Liver (tissue), 9 donors: ENCODE measurements around the gene PDE2A. TPM values are rescaled to one million over a fixed set of nuclear protein-coding genes. Genes with fewer than 3 reads are reported as not detected.

Experiments used
- DNase-seq: peaks from one replicate; pipeline ENCODE4 v3.0.0-alpha.2; 2017; ENCODE audit warnings: low spot score
- H3K27ac ChIP-seq, 2 donors: one replicate each; pipeline ENCODE4 v1.7.0; 2013; ENCODE audit warnings: inconsistent platforms in 2 of 2, low read length in 2 of 2, control low read depth in 1 of 2, low read depth in 1 of 2, mild to moderate bottlenecking in 1 of 2
- H3K27me3 ChIP-seq, 4 donors: one replicate each; pipeline versions ENCODE4 v1.6.1 to v1.7.0; 2013; ENCODE audit warnings: low read length in 3 of 4, inconsistent platforms in 1 of 4, mild to moderate bottlenecking in 1 of 4, moderate library complexity in 1 of 4; ENCODE audit not compliant: control insufficient read depth in 4 of 4, insufficient read depth in 4 of 4
- H3K36me3 ChIP-seq, 4 donors: one replicate each; pipeline versions ENCODE4 v1.6.1 to v1.7.0; 2013; ENCODE audit warnings: low read length in 3 of 4, mild to moderate bottlenecking in 3 of 4, low read depth in 1 of 4, moderate library complexity in 1 of 4; ENCODE audit not compliant: control insufficient read depth in 4 of 4, insufficient read depth in 3 of 4
- H3K4me1 ChIP-seq, 4 donors: one replicate each; pipeline versions ENCODE4 v1.6.1 to v1.7.0; 2013; ENCODE audit warnings: low read length in 3 of 4, mild to moderate bottlenecking in 3 of 4, moderate library complexity in 1 of 4; ENCODE audit not compliant: control insufficient read depth in 4 of 4, insufficient read depth in 4 of 4
- H3K4me3 ChIP-seq, 3 donors: one replicate each; pipeline versions ENCODE4 v1.6.1 to v1.7.0; 2013; ENCODE audit warnings: low read length in 3 of 3, control low read depth in 1 of 3, low read depth in 1 of 3, mild to moderate bottlenecking in 1 of 3
- H3K9ac ChIP-seq, 2 donors: one replicate each; pipeline ENCODE4 v1.7.0; 2013; ENCODE audit warnings: low read length in 2 of 2, mild to moderate bottlenecking in 2 of 2, moderate library complexity in 2 of 2, control low read depth in 1 of 2, low read depth in 1 of 2
- H3K9me3 ChIP-seq, 4 donors: one replicate each; pipeline versions ENCODE4 v1.6.1 to v1.7.0; 2013; ENCODE audit warnings: low read length in 3 of 4; ENCODE audit not compliant: control insufficient read depth in 4 of 4
- EGR1 ChIP-seq, 2 donors: IDR thresholded peaks; 2 replicates each; pipeline ENCODE4 v1.6.1; 2016 to 2018; ENCODE audit warnings: antibody characterized with exemption in 2 of 2, low read depth in 2 of 2
- FOXA2 ChIP-seq: IDR thresholded peaks from 2 replicates; pipeline ENCODE4 v1.6.1; 2016; ENCODE audit warnings: antibody characterized with exemption
- GABPA ChIP-seq, 2 donors: IDR thresholded peaks in 1 of 2; conservative IDR thresholded peaks in 1 of 2; 2 replicates each; pipeline ENCODE4 v1.6.1; 2016; ENCODE audit warnings: antibody characterized with exemption in 2 of 2, mild to moderate bottlenecking in 1 of 2, moderate library complexity in 1 of 2
- HNF4A ChIP-seq, 2 donors: conservative IDR thresholded peaks; 2 replicates each; pipeline ENCODE4 v1.6.1; 2016; ENCODE audit warnings: antibody characterized with exemption in 2 of 2, mild to moderate bottlenecking in 2 of 2
- HNF4G ChIP-seq: IDR thresholded peaks from 2 replicates; pipeline ENCODE4 v1.6.1; 2016; ENCODE audit warnings: antibody characterized with exemption
- NR2F2 ChIP-seq: IDR thresholded peaks from 2 replicates; pipeline ENCODE4 v1.6.1; 2016; ENCODE audit warnings: antibody characterized with exemption
- RAD21 ChIP-seq, 2 donors: IDR thresholded peaks; 2 replicates each; pipeline ENCODE4 v1.6.1; 2016; ENCODE audit warnings: antibody characterized with exemption in 2 of 2, mild to moderate bottlenecking in 2 of 2
- RXRA ChIP-seq, 2 donors: IDR thresholded peaks; 2 replicates each; pipeline ENCODE4 v1.6.1; 2017 to 2018; ENCODE audit warnings: antibody characterized with exemption in 2 of 2, mild to moderate bottlenecking in 1 of 2
- SP1 ChIP-seq: IDR thresholded peaks from 2 replicates; pipeline ENCODE4 v1.6.1; 2018; ENCODE audit warnings: antibody characterized with exemption, mild to moderate bottlenecking
- YY1 ChIP-seq: IDR thresholded peaks from 2 replicates; pipeline ENCODE4 v1.6.1; 2016; ENCODE audit warnings: antibody characterized with exemption, mild to moderate bottlenecking
- ZBTB33 ChIP-seq: IDR thresholded peaks from 2 replicates; pipeline ENCODE4 v1.6.1; 2016; ENCODE audit warnings: antibody characterized with exemption
- WGBS: extraction: QIAGEN DNeasy Blood & Tissue Kit; methylation state at CpG from one replicate; pipeline ENCODE4 v1.1.7; 2013; 5-methylcytosine and 5-hydroxymethylcytosine counted together
- polyA plus RNA-seq, 2 donors: library from polyadenylated mRNA; stranded (reverse) in 1 of 2; unstranded in 1 of 2; fragments of 200-250 nt in 1 of 2; fragments of >200 nt in 1 of 2; fragmentation: Nextera tagmentation in 1 of 2; extraction: Ambion mirVana in 1 of 2; gene quantifications; one replicate each; pipeline versions ENCODE4 v1.2.1 to v1.2.3, GENCODE V29; 2013 to 2015
- total RNA-seq, 2 donors: library from RNA; depleted of rRNA; stranded (reverse); fragments of >200 nt; gene quantifications; one replicate each; pipeline ENCODE4 v1.2.3, GENCODE V29; 2014
- TF ChIP-seq, protein P1 (sequence below): IDR thresholded peaks from 2 replicates; pipeline ENCODE4 v1.6.1; 2016; ENCODE audit warnings: antibody characterized with exemption
- donor health status: healthy.
- donor health status: healthy.
- donor health status: healthy.
- donor health status: healthy.
- donor health status: healthy.

Gene PDE2A
- total and polyA plus RNA-seq, 4 donors: 4.3 to 32.8 (median 12.9) TPM

DNA sequence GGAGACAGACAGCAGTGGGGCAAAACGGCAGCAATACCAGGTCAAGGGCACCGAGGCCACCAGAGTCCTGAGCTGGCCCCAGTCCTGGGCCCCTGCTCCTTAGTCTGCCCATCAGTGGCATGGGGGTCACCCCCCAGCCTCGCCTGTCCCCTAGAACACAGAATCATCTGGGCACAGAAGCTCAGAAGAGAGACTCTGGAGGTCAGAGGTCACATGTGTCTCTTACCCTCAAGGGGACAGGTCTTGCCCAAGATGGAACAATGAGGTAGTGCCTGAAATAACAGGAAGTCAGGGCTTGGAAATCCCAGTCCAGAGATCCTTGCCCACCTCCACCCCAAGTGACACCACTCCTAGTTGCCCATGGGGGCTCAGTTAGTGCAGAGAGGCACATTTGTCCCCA lies 20.6 kb downstream of the PDE2A start:
- no peak for TF ChIP-seq HNF4G
- no peak for TF ChIP-seq RXRA (IDR thresholded peaks at IDR 0.05)
- 78% methylated on average over 3 of the region's 3 CpGs for WGBS

DNA sequence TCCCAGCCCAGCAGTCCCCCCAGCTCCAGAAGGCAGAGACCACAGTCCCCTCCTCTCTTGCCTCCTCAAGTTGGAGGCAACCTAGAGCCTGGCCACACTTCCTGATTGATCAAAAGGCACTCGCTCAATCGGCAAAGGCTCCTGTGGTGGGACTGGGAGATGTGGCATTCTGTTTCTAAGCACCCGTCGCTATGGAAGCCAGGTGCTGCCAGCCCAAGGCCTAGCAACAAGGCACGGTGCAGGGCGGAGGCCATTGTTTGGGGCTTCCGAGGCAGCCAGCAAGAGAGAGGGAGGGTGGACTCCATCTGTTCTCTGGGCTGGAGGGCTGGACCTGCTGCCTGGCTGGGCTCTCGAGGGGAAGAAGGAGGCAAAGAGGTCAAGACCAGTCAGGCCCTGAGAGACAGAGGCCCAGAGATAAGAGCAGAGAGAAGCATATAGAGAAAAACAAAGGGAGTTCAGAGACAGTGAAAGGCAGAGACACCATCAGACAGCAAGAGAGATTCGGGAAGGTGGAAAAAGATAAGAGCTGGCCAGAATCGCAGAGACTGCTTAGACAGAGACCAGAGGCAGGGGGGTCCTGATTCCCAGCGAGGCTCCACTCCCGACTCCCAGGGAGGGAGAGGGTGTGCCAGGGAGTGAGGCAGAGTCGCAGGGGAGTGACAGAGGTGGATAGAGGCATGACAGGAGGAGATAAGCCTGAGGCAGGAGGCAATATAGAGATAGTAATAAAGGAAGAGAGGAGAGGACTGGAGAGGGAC lies 21.2 kb downstream of the PDE2A start:
- H3K27ac ChIP-seq: no peak overlapping the region
- DNase-seq: no peak
- no peaks in the 10 kb centered on the region for H3K36me3 ChIP-seq
- no peak overlapping the region for H3K9ac ChIP-seq
- H3K9me3 ChIP-seq: no peaks in the 10 kb centered on the region
- H3K4me3 ChIP-seq: no peak overlapping the region
- 76% methylated on average over 13 of the region's 13 CpGs for WGBS
- H3K27me3 ChIP-seq: no peaks in the 10 kb centered on the region
- no peak for TF ChIP-seq GABPA (IDR thresholded peaks at IDR 0.05 in 1 of 2, conservative IDR thresholded peaks at IDR 0.05 in 1 of 2)
- TF ChIP-seq NR2F2: no peak
- no peak for TF ChIP-seq HNF4A (conservative IDR thresholded peaks at IDR 0.05)
- no peak for TF ChIP-seq RAD21 (IDR thresholded peaks at IDR 0.05)
- TF ChIP-seq SP1: no peak
- no peak for TF ChIP-seq FOXA2
- TF ChIP-seq EGR1 (IDR thresholded peaks at IDR 0.05; ENCODE audit: low read depth in 2 of 2): no peak
- TF ChIP-seq HNF4G: no peak
- H3K4me1 ChIP-seq: no peaks in the 10 kb centered on the region

More for the DNA sequence above, 20.6 kb downstream of the PDE2A start:
- H3K27me3 ChIP-seq: no peaks in the 10 kb centered on the region
- H3K9ac ChIP-seq: no peak overlapping the region
- H3K4me1 ChIP-seq: no peaks in the 10 kb centered on the region
- H3K4me3 ChIP-seq: no peak overlapping the region
- no peak for DNase-seq
- H3K27ac ChIP-seq: no peak overlapping the region
- H3K36me3 ChIP-seq: no peaks in the 10 kb centered on the region
- H3K9me3 ChIP-seq: no peaks in the 10 kb centered on the region

- Histone ChIP-seq H3K36me3 (no peaks in the 10 kb centered on the region), H3K27me3 (no peaks in the 10 kb centered on the region), H3K27ac (no peak overlapping the region), H3K4me3 (no peak overlapping the region), H3K4me1 (no peaks in the 10 kb centered on the region), H3K9me3 (no peaks in the 10 kb centered on the region), H3K9ac (no peak overlapping the region)
- DNase-seq: no peak
- TF ChIP-seq NR2F2 (no peak), YY1 (no peak), ZBTB33 (no peak), HNF4G (no peak)
- TF ChIP-seq, protein P1, sequence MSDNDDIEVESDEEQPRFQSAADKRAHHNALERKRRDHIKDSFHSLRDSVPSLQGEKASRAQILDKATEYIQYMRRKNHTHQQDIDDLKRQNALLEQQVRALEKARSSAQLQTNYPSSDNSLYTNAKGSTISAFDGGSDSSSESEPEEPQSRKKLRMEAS: no peak
Observed at GRCh38 chr11:72652133-72652532, 22.1 kb downstream of the PDE2A start.
